HG02571 (cell line): ENCODE measurements around the gene RNF39.

Experiments
- ATAC-seq: cut with Tn5 transposase; IDR thresholded peaks from one replicate; pipeline ENCODE4 v1.9.1; 2021; ENCODE audit warnings: mild to moderate bottlenecking, moderate library complexity; ENCODE audit not compliant: unreplicated experiment

The RNF39 gene

GRCh38 chr6:30097902-30098768 lies 22.6 kb upstream of the RNF39 start:
- ATAC-seq = no peak

GRCh38 chr6:30096829-30097228 lies 21.3 kb upstream of the RNF39 start:
- ATAC-seq = no peak

- no peak for ATAC-seq
Measured at GRCh38 chr6:30093951-30094661, 18.5 kb upstream of the RNF39 start.

- no peak for ATAC-seq
Measured at GRCh38 chr6:30092852-30093543, 17.4 kb upstream of the RNF39 start.

- no peak for ATAC-seq
Measured at GRCh38 chr6:30091577-30092381, 16.2 kb upstream of the RNF39 start.

- no peak for ATAC-seq
Measured at GRCh38 chr6:30087876-30088275, 12.3 kb upstream of the RNF39 start.

GRCh38 chr6:30077218-30077617 lies 1.6 kb upstream of the RNF39 start:
- no peak for ATAC-seq

- no peak for ATAC-seq
Measured at GRCh38 chr6:30075790-30076732, 492 bp upstream of the RNF39 start.

- no peak for ATAC-seq
Measured at GRCh38 chr6:30074331-30075093, 1.1 kb downstream of the RNF39 start.

- no peak for ATAC-seq
Measured at GRCh38 chr6:30073489-30074235, 1.9 kb downstream of the RNF39 start.

- ATAC-seq = no peak
Measured at GRCh38 chr6:30071858-30072257, 3.7 kb downstream of the RNF39 start.

- ATAC-seq = no peak
Measured at GRCh38 chr6:30071081-30071818, 4.3 kb downstream of the RNF39 start.

- ATAC-seq = no peak
Measured at GRCh38 chr6:30067460-30068139, 8.0 kb downstream of the RNF39 start.

GRCh38 chr6:30066577-30067459 lies 8.8 kb downstream of the RNF39 start, which contains the start of gene PPP1R11:
PPP1R11 (plus strand) TSS chr6:30067198; CDS start chr6:30067411, 213 bp downstream.
- peak; percentile 96 for ATAC-seq

GRCh38 chr6:30066082-30066481 lies 9.5 kb downstream of the RNF39 start:
- ATAC-seq = no peak

- no peak for ATAC-seq
Measured at GRCh38 chr6:30063315-30063714, 12.3 kb downstream of the RNF39 start.
